Testis (tissue), 3 donors: ENCODE results near the gene VPS18. TPM values are rescaled to one million over a fixed set of nuclear protein-coding genes. Genes with fewer than 3 reads are reported as not detected.

Source experiments
- DNase-seq: peaks from one replicate; pipeline ENCODE4 v3.0.0-alpha.2; 2019
- H3K27ac ChIP-seq, 2 donors: fragments of 200-600 bp; sonication (generic); one replicate each; pipeline ENCODE4 v1.5.1; 2019
- H3K27me3 ChIP-seq: fragments of 200-600 bp; sonication (generic); one replicate; pipeline ENCODE4 v1.5.1; 2019
- H3K36me3 ChIP-seq: fragments of 200-600 bp; sonication (generic); one replicate; pipeline ENCODE4 v1.5.1; 2017; ENCODE audit warnings: low read depth; ENCODE audit errors: missing control alignments
- H3K4me1 ChIP-seq: fragments of 200-600 bp; sonication (generic); one replicate; pipeline ENCODE4 v1.5.1; 2019
- H3K4me3 ChIP-seq, 2 donors: fragments of 200-600 bp; sonication (generic); one replicate each; pipeline ENCODE4 v1.5.1; 2017 to 2019
- H3K9me3 ChIP-seq: fragments of 200-600 bp; sonication (generic); one replicate; pipeline ENCODE4 v1.5.1; 2017
- CTCF ChIP-seq, 3 experiments: fragments of 450-650 bp in 2 of 3; fragments of 200-600 bp in 1 of 3; sonication (generic) in 1 of 3; IDR thresholded peaks; one replicate each; pipeline ENCODE4 v1.5.1; 2016 to 2019; ENCODE audit warnings: antibody characterized with exemption in 3 of 3, mild to moderate bottlenecking in 2 of 3, moderate library complexity in 1 of 3
- POLR2A ChIP-seq: fragments of 450-650 bp; IDR thresholded peaks from one replicate; pipeline ENCODE4 v1.6.1; 2017; ENCODE audit warnings: antibody characterized with exemption, mild to moderate bottlenecking, moderate library complexity
- WGBS, 2 donors: methylation state at CpG; one replicate each; pipeline ENCODE4 v1.1.5; 2018; 5-methylcytosine and 5-hydroxymethylcytosine counted together
- intact Hi-C: fragments of 100-400 bp; cut with DNase I; formaldehyde crosslinking; loops from one replicate; pipeline ENCODE4 v1.15.1; 2023; ENCODE audit warnings: low total_unique reads
- polyA plus RNA-seq: library from polyadenylated mRNA; stranded (reverse); fragments of 350-450 nt; fragmentation: Illumina TruSeq; extraction: RNeasy Lipid Tissue Mini Kit (QIAGEN cat#74804); gene quantifications from one replicate; pipeline ENCODE4 v1.2.3, GENCODE V29; 2014; ENCODE audit warnings: low read depth, low replicate concordance; ENCODE audit not compliant: insufficient read depth
- total RNA-seq, 2 donors: library from RNA; depleted of rRNA; stranded (reverse); fragments of >200 nt; gene quantifications; one replicate each; pipeline ENCODE4 v1.2.3, GENCODE V29; 2016

Gene VPS18
- total and polyA plus RNA-seq, 3 donors from 2014 or later: 16.3 to 33.4 (median 25.5) TPM

GRCh38 chr15:40845511-40846284 is 48.6 kb upstream of the VPS18 start:
- WGBS, 2 donors: 77 to 88% methylated on average over 7 to 8 of the region's 8 CpGs
- no peaks in the 10 kb centered on the region for H3K36me3 ChIP-seq
- DNase-seq: no peak
- H3K27ac ChIP-seq: no peak overlapping the region
- H3K4me1 ChIP-seq: peaks cover 8% of the 10 kb centered on the region
- TF ChIP-seq CTCF (IDR thresholded peaks at IDR 0.05) (no peak), POLR2A (no peak)
- no peaks in the 10 kb centered on the region for H3K9me3 ChIP-seq
- no peaks in the 10 kb centered on the region for H3K27me3 ChIP-seq
- H3K4me3 ChIP-seq: no peak overlapping the region
- intact Hi-C loops: no loop called here

GRCh38 chr15:40846841-40847222 is 47.4 kb upstream of the VPS18 start:
- Histone ChIP-seq H3K27ac (no peak overlapping the region), H3K4me3 (no peak overlapping the region), H3K36me3 (no peaks in the 10 kb centered on the region), H3K9me3 (no peaks in the 10 kb centered on the region), H3K4me1 (peaks cover 8% of the 10 kb centered on the region), H3K27me3 (no peaks in the 10 kb centered on the region)
- intact Hi-C loops: no loop called here
- TF ChIP-seq POLR2A: no peak
- TF ChIP-seq CTCF (IDR thresholded peaks at IDR 0.05): no peak
- no peak for DNase-seq

- no peaks in the 10 kb centered on the region for H3K9me3 ChIP-seq
- TF ChIP-seq CTCF (IDR thresholded peaks at IDR 0.05): no peak
- TF ChIP-seq POLR2A: no peak
- H3K27me3 ChIP-seq: no peaks in the 10 kb centered on the region
- H3K27ac ChIP-seq: no peak overlapping the region
- peak; percentile 27 for DNase-seq
- 81 to 88% methylated on average over 7 of the region's 7 CpGs for WGBS, 2 donors
- H3K36me3 ChIP-seq: no peaks in the 10 kb centered on the region
- intact Hi-C loops: no loop called here
- H3K4me1 ChIP-seq: peaks cover 8% of the 10 kb centered on the region
- H3K4me3 ChIP-seq: no peak overlapping the region
These were observed 46.9 kb upstream of the VPS18 start for GRCh38 chr15:40847223-40847961.

GRCh38 chr15:40850576-40851112 is 43.6 kb upstream of the VPS18 start:
- no peaks in the 10 kb centered on the region for H3K9me3 ChIP-seq
- no peak overlapping the region for H3K4me3 ChIP-seq
- H3K27ac ChIP-seq: no peak overlapping the region
- no peak for TF ChIP-seq POLR2A
- no peaks in the 10 kb centered on the region for H3K4me1 ChIP-seq
- WGBS, 2 donors: 84 to 93% methylated on average over 8 of the region's 8 CpGs
- H3K27me3 ChIP-seq: no peaks in the 10 kb centered on the region
- intact Hi-C loops: no loop called here
- no peak for DNase-seq
- no peaks in the 10 kb centered on the region for H3K36me3 ChIP-seq

GRCh38 chr15:40852529-40852928 is 41.7 kb upstream of the VPS18 start:
- H3K27ac ChIP-seq: no peak overlapping the region
- intact Hi-C loops: no loop called here
- WGBS, 2 donors: 94 to 96% methylated on average over 5 of the region's 5 CpGs

More at GRCh38 chr15:40852529-40852928, 41.7 kb upstream of the VPS18 start:
- Histone ChIP-seq H3K9me3 (no peaks in the 10 kb centered on the region), H3K4me1 (no peaks in the 10 kb centered on the region), H3K36me3 (no peaks in the 10 kb centered on the region), H3K4me3 (no peak overlapping the region), H3K27me3 (no peaks in the 10 kb centered on the region)
- no peak for TF ChIP-seq POLR2A
- TF ChIP-seq CTCF (IDR thresholded peaks at IDR 0.05): no peak
- DNase-seq: no peak
